NCI-H2107 treated with DMSO at 0.1 percent for 48 hours (cell line): ENCODE results near the gene OARD1.

Experiments used
- DNase-seq: peaks from one replicate; lab custom pipeline; 2025; ENCODE audit not compliant: unreplicated experiment; lab: John Stamatoyannopoulos, UW

Gene OARD1

GRCh38 chr6:41075651-41076626 is 3.8 kb upstream of the OARD1 start:
- DNase-seq: no peak

- DNase-seq: no peak
Measured at GRCh38 chr6:41074692-41075436, 2.7 kb upstream of the OARD1 start.

GRCh38 chr6:41073968-41074691 is 2.0 kb upstream of the OARD1 start:
- DNase-seq: no peak

GRCh38 chr6:41073203-41073967 is 1.2 kb upstream of the OARD1 start:
- DNase-seq: no peak

GRCh38 chr6:41072836-41073202 is 663 bp upstream of the OARD1 start, which contains the start of gene NFYA:
TSS of gene NFYA (plus strand) at chr6:41072974. CDS start at chr6:41079090, 6,116 bp downstream.
- no peak for DNase-seq

- no peak for DNase-seq
Measured at GRCh38 chr6:41071501-41071922, 644 bp downstream of the OARD1 start.

- DNase-seq: peak; percentile 35
Measured at GRCh38 chr6:41066867-41067304, 5.3 kb downstream of the OARD1 start.

GRCh38 chr6:41065550-41066026 is 6.6 kb downstream of the OARD1 start:
- DNase-seq: no peak

- no peak for DNase-seq
Measured at GRCh38 chr6:41064841-41065240, 7.3 kb downstream of the OARD1 start.

- DNase-seq: no peak
Measured at GRCh38 chr6:41063884-41064285, 8.3 kb downstream of the OARD1 start.

GRCh38 chr6:41062056-41062455 is 10.1 kb downstream of the OARD1 start:
- no peak for DNase-seq

- no peak for DNase-seq
Measured at GRCh38 chr6:41061196-41061726, 10.9 kb downstream of the OARD1 start.

- DNase-seq: no peak
Measured at GRCh38 chr6:41059556-41059955, 12.6 kb downstream of the OARD1 start.

- no peak for DNase-seq
Measured at GRCh38 chr6:41058783-41059181, 13.4 kb downstream of the OARD1 start.

GRCh38 chr6:41056768-41057490 is 15.2 kb downstream of the OARD1 start:
- no peak for DNase-seq

GRCh38 chr6:41055149-41055548 is 17.0 kb downstream of the OARD1 start:
- no peak for DNase-seq

- no peak for DNase-seq
Measured at GRCh38 chr6:41054511-41054910, 17.6 kb downstream of the OARD1 start.

GRCh38 chr6:41053041-41053440 is 19.1 kb downstream of the OARD1 start, which contains the start of gene APOBEC2:
TSS of gene APOBEC2 (plus strand) at chr6:41053202. CDS start at chr6:41053348, 146 bp downstream.
- DNase-seq: no peak

- DNase-seq: no peak
Measured at GRCh38 chr6:41051873-41052272, 20.3 kb downstream of the OARD1 start.
